NCI-H526 treated with DMSO at 0.1 percent for 48 hours (cell line): ENCODE results near the gene ZBTB7A.

ENCODE experiments used
- DNase-seq: peaks from one replicate; lab custom pipeline; 2025; lab: John Stamatoyannopoulos, UW

Gene ZBTB7A

GRCh38 chr19:4094291-4094690 is 27.6 kb upstream of the ZBTB7A start:
- no peak for DNase-seq

- no peak for DNase-seq
Measured at GRCh38 chr19:4093643-4094175, 27.0 kb upstream of the ZBTB7A start.

DNA sequence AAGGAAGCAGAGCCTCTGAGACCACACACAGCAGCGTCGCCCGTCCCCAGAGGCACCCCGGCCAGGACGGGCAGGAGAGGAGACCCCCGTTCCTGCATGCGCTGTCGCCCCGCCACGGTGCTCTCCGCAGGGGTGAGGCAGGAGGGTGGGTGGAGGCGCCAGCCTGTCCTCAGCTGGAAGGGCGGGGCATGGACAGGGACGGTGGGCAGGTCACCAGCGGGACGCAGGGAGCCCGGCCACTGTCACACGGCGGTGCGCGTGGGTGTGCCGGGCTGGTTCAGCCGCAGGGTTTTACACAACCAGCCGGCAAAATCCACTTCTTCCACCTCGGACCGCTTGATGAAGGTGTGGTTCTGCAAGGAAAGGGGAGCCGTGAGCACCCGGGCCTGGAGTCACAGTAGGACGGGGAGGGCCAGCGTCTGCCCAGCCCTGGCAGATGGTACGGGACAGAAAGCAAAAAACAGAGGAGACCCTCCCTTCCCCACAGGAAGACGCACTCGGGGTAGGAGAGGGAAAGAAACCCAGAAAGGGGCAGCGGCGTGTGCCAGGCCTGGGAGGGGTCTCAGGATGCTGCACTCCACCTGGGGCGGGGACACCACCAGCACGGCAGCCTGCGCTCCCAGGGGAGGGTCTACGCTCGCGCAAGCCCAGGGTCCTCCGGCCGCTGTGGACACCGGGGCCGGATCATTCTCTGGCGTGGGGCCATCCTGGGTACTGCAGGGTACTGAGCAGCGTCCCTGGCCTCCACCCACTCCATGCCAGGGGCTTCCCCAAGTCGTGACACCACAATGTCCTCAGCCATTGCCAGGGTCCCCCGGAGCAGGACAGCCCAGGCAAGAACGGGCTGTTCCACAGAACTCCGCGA is 23.9 kb upstream of the ZBTB7A start:
- no peak for DNase-seq

GRCh38 chr19:4089946-4090345 is 23.2 kb upstream of the ZBTB7A start:
- DNase-seq: no peak

- no peak for DNase-seq
Measured at GRCh38 chr19:4089400-4089908, 22.8 kb upstream of the ZBTB7A start.

DNA sequence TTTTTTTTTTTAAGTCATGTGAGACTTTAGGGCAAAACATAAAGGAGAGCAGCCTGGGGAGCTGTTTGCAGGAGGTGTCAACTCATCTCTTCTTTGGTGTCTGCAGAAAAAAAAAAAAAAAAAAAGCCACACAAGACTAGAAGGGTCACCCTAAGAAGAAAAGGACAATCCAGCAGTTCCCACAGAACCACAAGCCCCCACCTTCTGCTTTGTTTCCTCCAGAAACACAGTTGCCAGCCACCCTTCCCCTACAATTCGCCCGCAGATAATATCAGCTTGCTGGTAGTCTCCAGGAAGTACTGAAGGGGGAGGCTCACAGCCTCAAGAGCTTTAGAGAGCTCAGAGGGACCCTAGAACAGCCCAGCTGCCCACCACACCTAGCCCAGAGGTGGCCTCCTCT is 22.3 kb upstream of the ZBTB7A start:
- DNase-seq: no peak

GRCh38 chr19:4087787-4088679 is 21.3 kb upstream of the ZBTB7A start:
- no peak for DNase-seq

GRCh38 chr19:4086411-4086867 is 19.7 kb upstream of the ZBTB7A start:
- no peak for DNase-seq

GRCh38 chr19:4084547-4084877 is 17.8 kb upstream of the ZBTB7A start:
- no peak for DNase-seq

GRCh38 chr19:4083677-4084546 is 17.2 kb upstream of the ZBTB7A start:
- no peak for DNase-seq

GRCh38 chr19:4082172-4082571 is 15.5 kb upstream of the ZBTB7A start:
- no peak for DNase-seq

DNA sequence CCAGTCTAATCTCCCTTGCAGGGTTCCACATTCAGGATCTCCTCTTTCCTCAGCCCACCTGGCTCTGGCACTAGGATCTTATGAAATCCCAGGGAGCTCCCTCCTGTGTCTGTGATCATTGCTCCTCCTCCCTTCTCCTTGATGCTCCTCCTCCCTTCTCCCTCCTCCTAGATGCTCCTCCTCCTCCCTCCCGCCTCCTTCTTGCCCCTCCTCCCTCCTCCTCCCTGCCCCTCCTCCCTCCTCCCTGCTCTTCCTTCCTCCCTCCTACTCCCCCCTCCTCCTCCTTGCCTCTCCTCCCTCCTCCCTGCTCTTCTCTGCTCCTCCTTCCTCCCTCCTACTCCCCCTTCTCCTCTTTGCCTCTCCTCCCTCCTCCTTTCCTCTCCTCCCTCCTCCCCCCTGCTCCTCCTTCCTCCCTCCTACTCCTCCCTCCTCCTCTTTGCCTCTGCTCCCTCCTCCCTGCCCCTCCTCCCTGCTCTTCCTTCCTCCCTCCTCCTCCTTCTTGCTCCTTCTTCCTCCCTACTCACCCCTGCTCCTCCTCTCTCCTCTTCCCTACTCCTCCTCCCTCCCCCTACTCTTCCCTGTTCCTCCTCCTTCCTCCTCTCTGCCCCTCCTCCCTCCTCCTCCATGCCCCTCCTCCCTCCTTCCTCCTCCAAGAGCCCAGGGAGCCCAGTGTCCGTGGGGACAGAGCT is 14.9 kb upstream of the ZBTB7A start:
- no peak for DNase-seq

- DNase-seq: no peak
Measured at GRCh38 chr19:4080473-4080872, 13.8 kb upstream of the ZBTB7A start.

GRCh38 chr19:4077800-4078684 is 11.3 kb upstream of the ZBTB7A start:
- no peak for DNase-seq

- DNase-seq: no peak
Measured at GRCh38 chr19:4077007-4077374, 10.3 kb upstream of the ZBTB7A start.

- no peak for DNase-seq
Measured at GRCh38 chr19:4075373-4075772, 8.7 kb upstream of the ZBTB7A start.

DNA sequence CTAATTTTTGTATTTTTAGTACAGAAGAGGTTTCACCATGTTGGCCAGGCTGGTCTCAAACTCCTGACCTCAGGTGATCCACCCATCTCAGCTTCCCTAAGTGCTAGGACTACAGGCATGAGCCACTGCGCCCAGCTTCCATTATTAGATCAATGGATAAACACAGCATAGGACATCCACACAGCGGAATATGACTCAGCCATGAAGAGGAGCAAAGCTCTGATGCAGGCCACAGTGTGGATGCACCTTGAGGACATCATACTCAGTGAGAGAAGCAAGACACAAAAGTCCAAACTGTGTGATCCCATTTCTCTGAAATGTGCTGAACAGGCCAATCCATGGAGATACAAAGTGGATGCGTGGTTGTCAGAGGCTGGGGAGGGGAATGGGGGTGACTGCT is 4.9 kb upstream of the ZBTB7A start:
- no peak for DNase-seq

- no peak for DNase-seq
Measured at GRCh38 chr19:4069331-4069959, 2.7 kb upstream of the ZBTB7A start.
